Activated T-cell treated with anti-CD3 and anti-CD28 coated beads for 4 hours (primary cell): ENCODE data around the gene RNF220.
"Not testable (repeated sequence)": the region's sequence is repeated elsewhere in the genome, so short reads cannot be mapped to it uniquely, and the experiment has no call there.

ENCODE experiments used
- DNase-seq: peaks from one replicate; pipeline ENCODE4 v3.0.0-alpha.2; 2020

RNF220 gene

DNA sequence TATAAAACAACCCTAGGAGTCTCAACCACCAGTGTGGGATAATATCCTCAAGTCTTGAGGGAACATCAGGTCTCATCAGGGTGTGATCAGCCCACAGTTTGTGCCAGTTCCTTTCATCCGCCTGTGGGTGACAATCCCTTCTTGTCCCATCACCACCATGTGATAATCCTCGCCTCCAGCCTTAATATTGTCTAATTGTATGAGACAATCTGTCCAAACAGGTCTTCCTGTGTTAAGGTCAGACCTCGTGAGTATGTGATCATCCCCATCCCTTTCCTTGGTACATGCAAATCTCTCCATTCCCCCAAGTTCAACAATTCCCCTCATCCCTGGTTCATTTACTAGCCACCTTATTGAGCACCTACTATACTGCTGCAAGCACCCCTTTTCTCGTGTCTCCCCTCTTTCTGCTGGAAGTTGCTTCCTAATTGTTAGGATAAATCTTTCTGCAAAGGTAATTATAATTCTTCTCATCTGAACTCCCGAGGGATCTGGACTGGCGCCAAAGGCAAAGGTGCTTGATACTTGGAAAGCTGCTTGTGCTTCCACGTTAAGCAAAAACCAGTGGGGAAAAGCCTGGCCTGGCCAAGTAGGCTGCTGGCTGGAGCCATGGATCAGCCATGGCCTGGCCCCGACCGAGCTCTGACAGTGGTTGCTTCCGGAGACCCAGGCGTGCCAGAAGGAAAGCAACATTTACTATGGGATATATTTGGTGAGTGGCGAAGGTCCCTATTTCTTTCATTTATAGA is 92.5 kb downstream of the RNF220 start:
- no peak for DNase-seq

DNA sequence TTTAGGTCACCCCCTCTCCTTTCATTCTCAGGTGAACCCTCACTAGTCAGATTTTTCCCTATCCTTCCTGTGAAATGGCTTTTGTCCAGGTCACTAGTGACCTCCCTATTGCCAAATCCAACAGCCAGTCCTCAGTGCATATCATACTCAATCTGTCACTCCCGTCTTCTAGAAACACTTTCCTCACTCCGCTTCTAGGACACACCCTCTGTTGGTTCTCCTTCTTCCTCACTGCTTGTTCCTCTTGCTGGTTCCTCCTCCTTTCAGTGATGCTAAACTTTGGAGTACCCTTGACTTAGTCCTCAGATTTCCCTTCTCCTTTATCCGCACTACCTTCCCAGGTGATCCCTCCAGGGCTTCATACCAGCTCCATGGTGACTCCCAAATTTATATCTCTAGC is 94.3 kb downstream of the RNF220 start:
- no peak for DNase-seq

DNA sequence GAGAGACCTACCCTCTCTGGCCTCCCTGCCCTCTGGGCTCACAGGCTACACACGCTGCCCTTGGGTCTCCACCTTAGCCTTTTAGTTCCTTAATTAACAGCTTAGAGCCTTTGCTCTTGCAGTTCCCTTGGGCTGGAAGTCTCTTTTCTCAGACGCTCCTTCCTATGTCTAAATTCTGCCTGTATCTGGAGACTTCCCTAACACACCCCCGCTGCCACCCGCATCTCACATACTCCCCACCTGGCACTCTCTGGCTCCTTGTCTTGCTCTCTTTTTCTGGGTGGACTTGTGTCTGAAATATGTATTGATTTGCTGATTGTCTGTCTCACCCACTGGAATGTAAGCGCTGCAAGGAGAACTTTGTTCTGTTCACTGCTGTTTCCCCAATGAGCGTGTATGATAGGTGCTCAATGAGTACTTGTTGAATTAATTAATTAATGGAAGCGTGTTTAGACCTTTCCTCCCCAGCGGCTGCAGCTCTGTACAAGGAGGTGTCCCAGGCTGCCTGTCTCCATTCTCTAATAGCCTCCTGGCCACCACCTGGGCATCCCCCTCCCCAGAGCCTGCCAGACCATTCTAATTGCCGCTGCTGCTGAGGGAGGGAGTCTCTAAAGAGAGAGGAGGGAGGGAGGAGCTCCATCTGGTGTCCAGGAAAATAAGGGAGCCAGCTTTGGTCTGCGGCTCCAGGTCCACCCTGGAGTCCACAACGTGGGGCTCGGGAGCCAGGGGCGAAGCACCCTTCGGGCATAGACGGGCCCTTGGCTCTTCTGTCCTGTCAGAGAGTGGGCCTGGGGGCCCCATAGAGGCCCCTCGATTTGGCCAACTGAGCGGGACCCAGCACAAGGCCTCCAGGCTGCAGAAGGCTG is 95.4 kb downstream of the RNF220 start:
- no peak for DNase-seq

DNA sequence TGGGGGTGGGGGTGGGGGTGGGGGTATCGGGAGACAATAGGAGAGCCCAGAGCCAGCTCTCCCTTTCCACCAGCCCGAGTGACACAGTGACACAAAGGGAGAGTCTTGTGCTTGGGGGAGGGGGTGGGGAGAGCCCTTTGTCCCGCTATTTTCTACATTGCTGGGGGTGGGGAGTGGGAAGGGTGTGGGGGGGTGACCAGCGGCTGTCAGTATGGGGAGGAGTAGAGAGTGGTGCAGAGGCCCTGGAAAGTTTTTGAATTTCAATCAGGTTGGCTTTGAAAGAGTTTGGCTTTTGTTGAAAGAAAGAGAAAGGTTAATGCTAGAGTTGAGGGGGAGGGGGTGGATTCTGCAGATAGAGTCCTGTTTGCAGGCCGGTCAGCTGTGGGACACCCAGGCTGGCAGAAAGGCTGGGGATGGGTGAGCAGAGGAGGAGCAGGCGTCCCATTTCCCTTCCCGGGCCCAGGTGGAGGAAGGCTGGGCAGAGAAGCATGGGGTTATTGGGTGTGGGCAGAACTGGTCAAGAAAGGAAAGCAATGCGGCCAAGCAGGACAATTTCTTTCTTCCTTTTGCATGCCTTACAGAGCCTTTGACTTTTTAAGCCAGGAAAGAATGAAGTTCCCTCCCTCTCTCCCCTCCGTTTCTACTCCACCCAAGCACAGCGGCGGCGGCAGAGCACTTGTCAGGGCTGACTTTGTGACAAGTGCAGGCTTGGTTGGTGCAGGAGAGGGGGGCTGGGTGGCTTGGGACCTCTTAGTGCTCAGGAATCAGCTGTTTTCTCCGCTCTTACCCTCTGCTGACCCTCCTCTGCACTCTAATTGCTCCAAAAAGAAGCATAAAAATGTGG is 96.2 kb downstream of the RNF220 start:
- no peak for DNase-seq

DNA sequence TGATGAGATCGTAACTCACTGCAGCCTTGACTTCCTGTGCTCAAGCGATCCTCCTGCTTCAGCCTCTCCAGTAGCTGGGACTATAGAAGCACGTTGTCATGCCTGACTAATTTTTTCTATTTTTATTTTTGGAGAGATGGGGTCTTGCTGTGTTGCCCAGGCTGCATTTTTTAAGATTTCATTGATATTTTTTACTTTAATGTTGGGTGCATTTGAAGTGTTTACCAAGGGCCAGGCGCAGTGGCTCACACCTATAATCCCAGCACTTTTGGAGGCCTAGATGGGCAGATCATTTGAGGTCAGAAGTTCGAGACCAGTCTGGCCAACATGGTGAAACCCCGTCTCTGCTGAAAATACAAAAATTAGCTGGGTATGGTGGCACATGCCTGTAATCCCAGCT is 97.8 kb downstream of the RNF220 start:
- DNase-seq: not testable (repeated sequence)

DNA sequence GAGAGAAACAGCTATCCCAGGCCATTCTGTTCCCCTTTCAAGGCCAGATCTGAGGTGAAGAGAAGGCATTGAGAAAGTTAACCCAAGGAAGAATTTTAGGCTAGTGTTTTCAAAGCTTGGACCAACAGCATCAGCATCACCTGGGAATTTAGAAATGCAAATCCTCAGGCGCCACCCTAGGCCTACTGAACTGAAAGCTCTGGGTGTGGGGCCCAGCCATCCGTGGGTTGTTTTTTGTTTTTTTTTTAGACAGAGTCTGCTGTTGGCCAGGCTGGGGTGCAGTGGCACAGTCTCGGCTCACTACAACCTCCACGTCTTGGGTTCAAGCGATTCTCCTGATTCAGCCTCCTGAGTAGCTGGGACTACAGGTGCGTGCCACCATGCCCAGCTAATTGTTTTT is 98.6 kb downstream of the RNF220 start:
- DNase-seq: no peak

DNA sequence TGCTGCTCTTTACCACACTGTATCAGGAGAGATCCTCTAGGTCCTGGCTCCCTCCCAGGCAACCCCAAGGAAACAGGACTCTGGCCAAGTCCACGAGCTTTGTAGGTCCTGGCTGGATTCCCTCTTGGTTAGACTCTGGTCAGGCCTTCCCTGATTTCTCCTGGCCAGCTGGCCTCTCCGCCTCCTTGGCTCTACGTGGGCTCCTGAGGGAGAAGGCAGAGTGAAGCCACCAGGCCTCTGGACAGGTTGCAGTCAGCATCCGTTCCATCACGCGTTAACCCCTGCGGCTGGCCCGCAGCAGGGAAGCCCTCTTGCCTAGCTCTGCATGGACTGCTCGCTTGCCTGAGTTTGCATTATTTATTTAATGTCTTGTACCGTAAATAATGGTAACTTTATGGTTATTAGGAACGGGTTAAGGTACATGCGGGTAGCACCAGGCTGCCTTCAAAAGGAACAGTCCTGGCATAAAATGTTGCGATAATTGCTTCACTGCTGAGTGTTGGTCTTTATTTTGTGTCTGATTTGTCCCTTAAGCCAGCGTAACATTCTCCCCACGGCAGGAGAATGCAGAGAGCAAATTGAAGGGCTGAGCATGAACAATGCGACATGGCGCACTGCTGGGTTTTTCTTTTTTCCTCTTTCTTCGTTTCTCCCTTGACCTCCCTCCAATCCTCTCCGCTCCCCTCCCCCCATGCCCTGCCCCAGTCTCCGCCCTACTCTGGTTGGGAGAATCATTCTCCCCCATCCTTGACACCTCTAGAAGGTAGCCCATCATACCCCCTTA is 100.3 kb downstream of the RNF220 start:
- no peak for DNase-seq

DNA sequence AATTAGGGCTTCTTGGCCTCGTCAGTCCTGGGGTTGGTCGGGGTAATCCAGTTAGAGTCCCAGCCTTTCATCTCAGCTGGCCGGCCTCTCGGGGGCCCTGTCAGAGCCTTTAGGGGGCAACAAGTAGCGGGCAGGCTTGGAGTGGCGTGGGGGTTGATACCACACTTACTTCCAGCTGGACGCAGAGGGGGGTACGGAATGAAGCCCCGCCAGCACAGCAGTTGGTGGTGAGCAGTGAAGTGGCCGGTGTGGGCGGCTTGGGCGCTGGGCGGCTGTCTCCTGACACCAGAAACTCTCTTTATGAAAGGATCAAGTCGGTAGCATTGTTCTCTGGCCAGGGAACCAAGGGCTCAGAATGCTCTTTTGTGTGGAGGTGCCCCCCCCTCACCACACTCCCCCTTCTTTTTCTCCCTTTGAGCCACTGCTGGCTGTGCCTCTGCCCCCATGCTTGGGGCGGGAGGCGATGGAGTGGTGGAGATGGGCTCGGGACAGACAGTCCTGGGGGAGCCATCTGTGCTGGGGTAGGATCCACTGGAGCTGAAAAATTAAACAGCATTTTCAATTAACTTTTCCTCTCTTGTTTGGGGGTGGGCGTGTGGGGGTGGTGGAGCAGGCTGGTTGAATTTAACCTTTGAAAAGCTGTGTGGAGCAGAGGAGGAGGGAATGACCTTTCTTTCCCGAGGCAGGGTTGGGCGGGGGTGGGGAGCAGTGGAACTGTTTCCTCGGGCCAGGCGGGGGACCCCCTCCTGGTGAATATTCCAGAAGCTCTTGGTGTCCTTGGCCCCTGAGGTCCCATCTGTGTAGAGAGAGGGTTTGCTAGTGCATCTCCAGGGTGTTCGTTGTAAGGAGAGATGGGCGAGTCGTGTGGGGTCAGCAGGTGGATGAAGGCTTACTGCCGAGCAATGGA is 102.7 kb downstream of the RNF220 start:
- no peak for DNase-seq

DNA sequence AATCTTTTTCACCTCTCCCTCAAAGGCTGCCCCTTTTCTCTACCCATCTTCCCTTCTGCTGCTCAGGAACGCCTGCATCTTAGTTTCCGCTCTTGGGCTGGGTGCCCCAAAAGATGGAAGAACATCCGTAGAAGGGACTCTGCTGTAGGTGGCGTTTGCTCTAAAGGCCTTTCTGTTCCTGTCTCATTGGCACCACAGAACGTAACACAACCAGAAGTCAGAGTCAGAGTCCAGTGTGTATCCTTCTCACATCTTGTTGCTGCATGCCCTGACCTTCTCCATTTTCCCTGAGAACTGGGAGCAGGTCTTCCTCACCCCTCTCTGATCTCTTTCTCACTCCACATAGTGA is 103.3 kb downstream of the RNF220 start:
- DNase-seq: no peak

DNA sequence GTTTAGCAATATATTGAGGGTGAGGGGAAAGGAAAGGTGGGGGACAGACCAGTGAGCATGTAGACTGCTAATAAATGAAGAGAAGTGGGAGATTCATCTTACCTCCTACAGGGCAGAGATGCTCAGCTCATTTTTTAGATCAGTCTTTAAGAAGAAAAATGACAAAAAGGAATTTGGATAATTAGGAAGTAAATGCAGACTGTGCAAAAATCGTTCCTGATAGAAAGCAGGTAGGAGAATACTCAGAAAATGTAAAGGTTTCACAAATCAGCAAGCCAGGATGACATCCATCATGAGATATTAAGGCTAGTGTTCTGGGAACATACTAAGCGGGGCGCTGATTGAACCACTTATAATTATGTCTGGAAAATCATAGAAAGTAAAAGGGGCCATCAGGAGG is 106.3 kb downstream of the RNF220 start:
- DNase-seq: no peak

DNA sequence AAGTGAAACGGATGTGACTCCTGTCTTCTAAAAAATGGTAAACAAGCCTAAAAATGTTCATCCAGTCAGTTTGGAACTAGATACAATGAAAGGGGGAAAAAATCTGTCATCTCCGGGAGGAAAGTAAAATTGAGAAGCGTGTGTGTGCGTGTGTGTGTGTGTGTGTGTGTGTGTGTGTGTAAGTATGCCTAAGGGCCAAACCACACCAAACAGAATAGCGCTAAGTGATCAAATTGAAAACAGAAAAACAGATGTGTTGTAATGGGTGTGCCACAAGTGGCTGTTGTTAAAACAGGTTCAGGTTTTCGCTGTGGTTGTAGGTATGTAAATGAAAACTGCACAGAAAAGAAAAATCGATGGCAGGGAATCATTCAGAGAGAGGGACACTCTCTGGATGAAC is 106.7 kb downstream of the RNF220 start:
- no peak for DNase-seq

DNA sequence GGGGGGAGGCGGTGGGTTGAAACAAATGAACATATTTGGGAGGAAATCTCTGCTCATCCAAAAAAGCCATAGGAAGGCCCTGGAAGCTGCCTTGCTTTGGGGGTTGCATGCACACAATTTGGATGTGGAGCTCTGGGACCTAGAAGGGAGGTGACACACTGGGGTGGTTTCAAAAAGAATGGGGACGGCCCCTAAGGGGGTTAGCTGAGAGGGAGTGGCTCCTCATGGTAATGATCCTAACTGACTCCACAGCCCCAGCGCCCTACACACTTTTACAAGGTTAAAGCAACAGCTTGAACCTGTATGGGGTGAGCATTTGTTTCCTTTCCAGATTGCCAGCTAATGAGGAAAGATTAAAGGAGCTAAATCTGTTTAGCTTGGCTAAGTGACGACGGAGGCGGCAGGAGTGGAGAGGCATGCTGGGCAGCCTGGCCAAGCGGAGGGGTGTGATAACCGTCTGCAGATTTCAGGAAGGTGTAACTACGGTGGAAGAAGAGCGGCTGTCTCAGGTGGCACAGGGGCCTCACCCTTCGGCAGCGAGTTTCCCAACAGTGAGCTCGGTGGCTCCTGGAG is 107.3 kb downstream of the RNF220 start:
- no peak for DNase-seq

DNA sequence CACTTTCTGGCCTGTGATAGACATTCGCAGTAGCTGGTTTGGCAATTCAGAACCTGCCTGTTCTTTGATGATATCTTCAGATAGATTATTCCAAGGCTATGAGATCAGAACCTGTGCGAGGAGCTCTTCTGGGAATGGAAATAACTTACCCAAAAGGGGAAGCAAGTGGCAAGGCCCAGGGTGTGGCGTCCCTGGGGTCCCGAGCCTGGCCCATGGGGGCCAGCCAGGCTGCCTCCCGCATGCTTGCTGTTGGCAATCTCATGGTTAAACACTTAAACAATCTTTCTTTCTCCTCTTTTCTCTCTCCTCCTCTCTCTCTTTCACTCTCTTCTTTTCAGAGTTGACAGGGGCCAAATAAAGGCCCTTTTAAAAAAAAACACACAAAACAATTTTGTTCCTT is 108.1 kb downstream of the RNF220 start:
- DNase-seq: no peak

DNA sequence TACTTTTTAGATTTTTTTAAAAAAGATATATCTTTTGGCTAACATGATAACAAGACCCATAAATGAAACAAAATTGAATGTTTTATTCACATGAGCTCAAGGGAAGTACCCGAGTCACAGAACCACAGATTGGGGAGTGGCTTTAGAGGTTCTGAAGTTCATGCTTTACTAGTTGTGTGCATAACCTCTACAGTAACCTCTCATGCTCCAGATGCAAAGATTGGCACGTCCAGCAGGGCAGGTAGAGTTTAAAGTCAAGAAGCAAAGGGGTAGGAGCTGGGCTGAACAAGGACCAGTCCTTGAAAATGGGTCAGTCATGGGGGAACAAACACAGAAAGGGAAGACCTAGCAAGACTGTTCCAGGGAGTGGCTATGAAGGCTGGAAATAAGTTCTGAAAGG is 109.6 kb downstream of the RNF220 start:
- no peak for DNase-seq

DNA sequence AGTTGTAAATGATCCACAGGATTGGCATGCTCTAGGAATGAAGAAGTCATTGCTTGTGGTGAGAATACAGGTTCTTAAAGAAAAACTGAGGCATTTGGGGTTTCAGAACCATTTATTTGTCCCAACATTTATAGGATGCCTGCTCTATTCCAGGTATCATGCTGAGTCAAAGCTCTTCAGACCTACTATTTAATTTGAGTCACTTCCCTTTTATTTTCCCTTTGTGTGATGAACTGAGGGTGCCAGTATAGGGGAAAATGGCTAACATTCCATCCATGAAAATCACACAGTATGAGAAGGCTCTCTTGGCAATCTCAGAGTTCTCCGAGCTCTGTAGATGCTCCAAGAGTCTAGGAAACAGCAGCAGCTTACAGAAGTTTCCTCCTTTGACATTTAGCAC is 110.4 kb downstream of the RNF220 start:
- DNase-seq: no peak

DNA sequence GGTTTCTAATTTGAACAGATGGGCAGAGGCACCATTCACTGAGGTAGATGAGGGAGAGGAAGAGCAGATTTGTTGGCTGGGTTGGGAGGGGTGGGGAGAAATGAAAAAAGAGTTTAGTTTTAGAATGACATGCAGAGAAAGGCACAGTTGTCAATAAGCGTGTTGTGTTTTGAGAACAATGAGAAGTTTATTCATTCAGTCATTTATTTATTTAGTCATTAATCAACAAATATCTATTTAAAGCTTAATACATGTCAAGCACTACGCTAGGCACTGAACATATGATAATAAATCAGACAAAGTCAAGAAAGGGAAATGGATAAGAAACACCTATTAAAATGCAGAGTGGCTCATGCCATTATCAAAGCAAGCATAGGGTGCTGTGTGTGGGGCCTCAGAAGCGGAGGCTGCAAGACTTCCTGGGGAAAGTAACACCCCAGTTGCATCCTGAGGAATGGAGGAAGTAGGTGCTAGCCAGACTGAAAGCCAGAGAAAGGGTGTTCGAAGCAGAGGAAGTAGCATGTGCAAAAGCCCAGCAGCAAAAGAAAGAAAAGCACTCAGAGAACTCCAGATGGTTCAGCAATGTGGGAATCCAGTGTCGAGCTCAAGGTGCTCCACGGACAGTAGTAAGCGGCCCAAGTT is 114.1 kb downstream of the RNF220 start:
- DNase-seq: no peak

DNA sequence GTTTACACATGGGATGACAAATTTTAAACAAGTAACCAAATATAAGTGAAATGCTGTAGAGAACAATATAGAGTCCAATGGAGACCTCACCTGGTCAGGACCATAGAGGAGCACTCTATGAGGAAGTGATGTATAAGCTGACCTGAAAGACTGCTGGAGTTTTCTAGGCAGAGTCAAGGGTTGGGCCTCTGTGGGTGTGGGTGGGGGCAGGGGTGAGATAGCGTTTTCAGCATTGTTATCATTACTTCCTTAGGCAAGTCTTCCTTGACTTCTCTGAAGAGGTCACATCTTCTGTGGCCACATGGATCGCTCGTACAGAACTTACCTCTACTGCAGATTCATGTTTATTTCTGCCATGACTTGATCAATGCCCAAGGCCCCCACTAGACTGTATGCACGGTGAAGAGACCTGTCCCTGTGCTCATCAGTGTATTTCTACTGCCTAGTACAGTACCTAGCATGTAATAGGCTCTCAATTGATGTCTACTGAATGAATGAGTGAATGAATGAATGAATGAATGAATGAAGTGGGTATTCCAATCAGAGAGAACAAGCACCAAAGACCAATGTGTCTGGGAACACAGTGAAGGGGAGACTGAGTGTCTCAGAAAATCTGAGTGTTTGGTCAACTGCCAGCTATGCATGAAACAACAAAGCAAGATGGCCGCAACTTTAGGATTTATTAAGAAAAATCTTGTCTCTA is 116.5 kb downstream of the RNF220 start:
- no peak for DNase-seq

DNA sequence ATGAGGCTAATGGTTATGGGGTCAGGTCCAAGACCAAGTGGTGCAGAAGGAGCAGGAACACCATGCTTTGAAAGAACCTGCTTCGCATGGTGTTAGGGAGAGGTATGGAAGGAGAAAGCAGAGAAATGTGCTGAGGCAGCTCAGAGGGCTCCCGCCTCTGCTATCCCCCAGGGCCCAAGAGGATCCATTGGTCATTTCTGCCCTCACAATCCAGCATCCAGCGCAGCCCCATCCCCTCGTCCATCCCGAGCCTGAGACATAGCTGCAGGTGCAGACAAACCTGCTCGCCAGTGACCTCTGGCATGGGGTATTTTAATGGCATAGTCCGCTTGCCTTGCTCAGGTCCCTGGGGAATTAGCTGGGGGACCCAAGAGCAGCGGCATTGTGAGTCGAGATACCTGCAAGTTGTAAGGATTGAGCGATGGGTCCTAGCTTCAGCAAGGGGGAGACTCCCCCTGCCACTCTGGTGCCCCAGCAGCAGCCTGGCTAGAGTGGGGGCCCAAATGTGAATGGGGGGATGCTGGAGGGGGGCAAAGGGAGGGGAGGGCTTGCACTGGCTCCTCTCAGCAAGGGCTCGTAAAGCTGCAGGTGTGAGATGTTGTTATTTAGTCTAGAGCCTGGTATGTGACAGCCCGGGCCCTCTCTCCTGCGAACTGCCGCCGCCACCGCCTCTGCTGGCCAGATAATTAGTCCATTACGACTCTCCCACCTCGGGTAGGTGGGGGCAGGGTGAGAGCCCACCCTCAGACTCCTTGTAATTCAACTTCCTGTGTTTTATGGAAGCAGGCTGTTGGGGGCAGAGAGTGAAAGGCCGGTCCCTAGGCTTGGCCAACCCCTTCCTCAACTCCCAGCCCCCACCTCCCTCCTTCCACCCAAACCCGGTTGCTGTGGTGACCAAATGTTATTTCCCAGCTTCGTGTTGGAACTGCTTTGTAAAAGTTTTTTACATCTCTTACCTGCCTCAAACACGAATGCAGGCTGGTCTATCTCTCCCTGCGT is 118.8 kb downstream of the RNF220 start:
- DNase-seq: no peak
